ENCODE data around the gene GPR101. TPM values are rescaled to one million over a fixed set of nuclear protein-coding genes. Genes with fewer than 3 reads are reported as not detected.

Gene GPR101
- total and polyA plus RNA-seq, 4 experiments from 2014 or later: not detected

DNA sequence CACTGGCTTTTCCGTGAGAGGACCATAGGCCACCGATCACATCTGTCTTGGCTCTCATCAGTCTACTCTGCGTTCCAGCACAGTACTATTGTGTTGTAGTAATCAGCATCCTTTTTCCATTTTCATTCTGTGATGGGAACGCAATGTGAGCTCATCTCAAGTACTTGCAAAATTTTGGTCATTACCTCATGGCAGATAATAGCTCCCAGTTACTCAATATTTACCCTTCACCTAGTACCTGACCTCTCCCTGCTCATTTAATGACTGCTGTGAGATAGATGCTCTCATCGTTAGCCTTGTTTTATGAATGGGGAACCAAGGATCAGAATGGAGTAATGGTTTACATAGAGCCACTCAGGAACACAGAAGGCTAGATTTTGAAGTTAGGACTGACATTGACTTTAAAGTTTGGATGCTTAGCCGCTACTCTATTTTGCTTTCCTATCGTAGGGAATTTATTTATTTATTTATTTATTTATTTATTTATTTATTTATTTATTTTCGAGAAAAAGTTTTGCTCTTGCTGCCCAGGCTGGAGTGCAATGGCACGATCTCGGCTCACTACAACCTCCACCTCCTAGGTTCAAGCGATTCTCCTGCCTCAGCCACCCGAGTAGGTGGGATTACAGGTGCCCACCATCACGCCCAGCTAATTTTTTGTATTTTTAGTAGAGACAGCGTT lies 6.5 kb upstream of the GPR101 start:
- intact Hi-C loops (cut with micrococcal nuclease): no loop called here
- Histone ChIP-seq H3K27ac (ENCODE audit: low read depth, low read length) (no peak overlapping the region), H3K9me3 (ENCODE audit: control insufficient read depth in 1 of 2, low read length in 2 of 2) (no peaks in the 10 kb centered on the region), H3K4me3 (ENCODE audit: low read length in 2 of 2) (no peak overlapping the region), H3K27me3 (ENCODE audit: insufficient read depth, low read length) (no peaks in the 10 kb centered on the region), H3K36me3 (ENCODE audit: insufficient read depth, low read length) (no peaks in the 10 kb centered on the region), H3K4me1 (ENCODE audit: insufficient read depth, low read length) (no peaks in the 10 kb centered on the region)
- DNase-seq: no peak
- Mint-ChIP-seq H3K27ac (no peak overlapping the region), H3K4me3 (no peak overlapping the region), H3K27me3 (peaks cover 4 to 8% of the 10 kb centered on the region in 2 donors), H3K36me3 (no peaks in the 10 kb centered on the region), H3K4me1 (no peaks in the 10 kb centered on the region), H3K9me3 (peaks cover 0 to 2% (median 0%) of the 10 kb centered on the region in 8 donors)
- ChIA-PET CTCF (ENCODE audit: partially characterized antibody) (interaction anchor here (1.4 kb wide), 1 partner anchor 12 kb away, joined by 6 read pairs; no protein-coding TSS in a partner anchor), POLR2A (ENCODE audit: partially characterized antibody) (no interaction called here)

DNA sequence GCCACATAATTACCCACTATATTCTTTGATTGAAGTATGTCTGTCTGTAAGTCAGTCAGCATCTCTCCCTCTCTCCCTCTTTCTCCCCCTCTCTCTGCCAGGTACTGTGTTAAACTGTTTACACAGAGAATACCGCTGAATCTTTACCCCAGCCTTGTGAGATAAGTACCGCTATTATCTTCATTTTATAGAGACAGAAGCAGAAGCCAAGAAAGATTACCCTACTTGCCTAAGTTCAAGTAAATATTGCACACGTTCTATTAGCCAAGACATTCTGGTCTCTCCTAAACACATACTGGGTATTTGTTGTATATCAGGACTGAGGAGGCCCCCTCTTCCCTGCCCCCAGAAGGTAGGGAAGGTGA lies 695 bp upstream of the GPR101 start:
- Mint-ChIP-seq H3K27ac (no peak overlapping the region), H3K9me3 (peaks cover 0 to under 1% (median 0%) of the 10 kb centered on the region in 8 donors), H3K27me3 (peaks cover 22 to 32% of the 10 kb centered on the region in 2 donors), H3K4me3 (peak overlapping the region; percentile 9 to 72 (median 48)), H3K4me1 (peaks cover 4 to 10% (median 8%) of the 10 kb centered on the region in 4 donors), H3K36me3 (no peaks in the 10 kb centered on the region)
- intact Hi-C loops (cut with micrococcal nuclease): no loop called here
- Histone ChIP-seq H3K9me3 (ENCODE audit: control insufficient read depth in 1 of 2, low read length in 2 of 2) (no peaks in the 10 kb centered on the region), H3K4me1 (ENCODE audit: insufficient read depth, low read length) (peaks cover 22% of the 10 kb centered on the region), H3K36me3 (ENCODE audit: insufficient read depth, low read length) (no peaks in the 10 kb centered on the region), H3K27me3 (ENCODE audit: insufficient read depth, low read length) (no peaks in the 10 kb centered on the region), H3K27ac (ENCODE audit: low read depth, low read length) (no peak overlapping the region), H3K4me3 (ENCODE audit: low read length in 2 of 2) (no peak overlapping the region)
- ChIA-PET POLR2A (ENCODE audit: partially characterized antibody) (no interaction called here), CTCF (ENCODE audit: partially characterized antibody) (no interaction called here)
- no peak for DNase-seq

DNA sequence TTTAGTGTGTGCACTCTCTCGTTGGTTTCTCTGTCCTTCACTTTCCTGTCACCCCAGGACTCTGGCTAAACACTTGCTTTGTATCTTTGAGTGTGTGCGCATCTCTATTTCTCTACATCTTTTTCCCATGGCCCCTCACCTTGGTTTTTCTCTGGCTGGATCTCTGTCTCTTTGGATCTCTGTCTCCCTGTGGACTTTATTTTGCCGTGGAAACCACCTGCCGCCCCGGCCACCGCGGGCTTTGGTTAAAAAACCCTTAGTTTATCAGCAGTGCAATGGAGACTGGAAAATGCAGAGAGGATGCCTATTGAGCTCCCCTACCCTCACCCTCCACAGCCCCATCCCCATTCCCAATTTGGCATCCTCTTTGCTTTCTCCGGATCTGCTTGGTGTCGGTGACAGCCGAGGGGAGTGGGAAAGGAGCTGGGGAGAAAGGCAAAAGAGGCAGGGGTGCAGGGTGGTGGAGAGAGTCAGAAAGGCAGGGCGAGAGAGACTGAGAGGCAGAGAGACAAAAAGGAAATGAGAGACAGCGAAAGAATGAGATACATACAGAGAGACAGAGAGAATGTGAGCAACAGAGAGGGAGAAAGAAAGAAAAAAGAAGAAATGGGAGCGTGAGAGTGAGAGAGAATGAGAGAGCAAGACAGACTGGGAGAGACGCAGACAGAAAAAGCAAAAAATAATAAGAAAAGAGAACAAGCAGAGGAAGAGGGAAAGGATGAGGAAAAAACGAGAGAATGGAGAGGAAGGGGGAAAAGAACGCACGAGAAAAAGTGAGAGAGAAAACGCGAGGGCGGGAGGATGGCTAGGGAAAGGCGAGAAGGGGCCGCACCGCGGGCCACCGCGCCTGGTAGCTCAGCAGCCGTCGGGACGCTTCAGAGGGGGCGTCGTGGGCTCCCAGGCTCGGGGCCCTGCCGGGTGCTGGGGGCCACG lies 688 bp downstream of the GPR101 start:
- DNase-seq: no peak
- Histone ChIP-seq H3K4me1 (ENCODE audit: insufficient read depth, low read length) (peaks cover 22% of the 10 kb centered on the region), H3K27me3 (ENCODE audit: insufficient read depth, low read length) (no peaks in the 10 kb centered on the region), H3K9me3 (ENCODE audit: control insufficient read depth in 1 of 2, low read length in 2 of 2) (no peaks in the 10 kb centered on the region), H3K27ac (ENCODE audit: low read depth, low read length) (no peak overlapping the region), H3K36me3 (ENCODE audit: insufficient read depth, low read length) (no peaks in the 10 kb centered on the region), H3K4me3 (ENCODE audit: low read length in 2 of 2) (peak overlapping the region in 1 of 2 donors; percentile 29)
- H3K27me3 Mint-ChIP-seq: peaks cover 22 to 34% of the 10 kb centered on the region in 2 donors
- CTCF ChIA-PET (ENCODE audit: partially characterized antibody): interaction anchor here (0.6 kb wide), 1 partner anchor 557 kb away, joined by 3 read pairs; no protein-coding TSS in a partner anchor
- peaks cover 4 to 10% (median 8%) of the 10 kb centered on the region in 4 donors for H3K4me1 Mint-ChIP-seq
- H3K27ac Mint-ChIP-seq: no peak overlapping the region
- no peak overlapping the region for H3K4me3 Mint-ChIP-seq
- no peaks in the 10 kb centered on the region for H3K36me3 Mint-ChIP-seq
- H3K9me3 Mint-ChIP-seq: no peaks in the 10 kb centered on the region
- POLR2A ChIA-PET (ENCODE audit: partially characterized antibody): no interaction called here
- intact Hi-C loops (cut with micrococcal nuclease): no loop called here

DNA sequence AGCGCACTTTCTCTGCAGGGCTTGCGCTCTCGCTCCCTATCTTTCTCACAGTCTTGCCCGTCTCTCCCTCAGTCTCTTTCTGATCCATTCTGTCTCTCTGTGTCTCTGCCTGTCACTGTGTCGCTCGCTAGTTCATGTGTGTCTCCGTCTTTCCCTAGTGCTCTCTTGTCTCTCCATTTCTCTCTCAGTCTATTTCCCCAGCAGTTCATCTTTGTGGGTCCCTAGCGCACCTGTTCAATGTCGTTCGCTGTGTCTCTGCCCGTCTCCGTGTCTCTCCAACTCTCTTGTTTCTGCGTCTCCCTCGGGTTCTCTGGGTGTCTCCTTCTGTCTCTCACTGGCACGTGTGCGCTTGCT lies 1.5 kb downstream of the GPR101 start:
- no peaks in the 10 kb centered on the region for H3K27me3 ChIP-seq (ENCODE audit: insufficient read depth, low read length)
- intact Hi-C loops (cut with micrococcal nuclease): no loop called here
- H3K9me3 ChIP-seq (ENCODE audit: control insufficient read depth in 1 of 2, low read length in 2 of 2): no peaks in the 10 kb centered on the region
- no peak for DNase-seq
- H3K27me3 Mint-ChIP-seq: peaks cover 22 to 34% of the 10 kb centered on the region in 2 donors
- peaks cover 4 to 10% (median 8%) of the 10 kb centered on the region in 4 donors for H3K4me1 Mint-ChIP-seq
- H3K4me1 ChIP-seq (ENCODE audit: insufficient read depth, low read length): peaks cover 22% of the 10 kb centered on the region
- H3K36me3 Mint-ChIP-seq: no peaks in the 10 kb centered on the region
- H3K27ac ChIP-seq (ENCODE audit: low read depth, low read length): no peak overlapping the region
- H3K4me3 ChIP-seq (ENCODE audit: low read length in 2 of 2): peak overlapping the region; percentile 29 to 45
- CTCF ChIA-PET (ENCODE audit: partially characterized antibody): no interaction called here
- H3K27ac Mint-ChIP-seq: no peak overlapping the region
- POLR2A ChIA-PET (ENCODE audit: partially characterized antibody): no interaction called here
- H3K36me3 ChIP-seq (ENCODE audit: insufficient read depth, low read length): no peaks in the 10 kb centered on the region
- H3K4me3 Mint-ChIP-seq: no peak overlapping the region
- H3K9me3 Mint-ChIP-seq: no peaks in the 10 kb centered on the region

DNA sequence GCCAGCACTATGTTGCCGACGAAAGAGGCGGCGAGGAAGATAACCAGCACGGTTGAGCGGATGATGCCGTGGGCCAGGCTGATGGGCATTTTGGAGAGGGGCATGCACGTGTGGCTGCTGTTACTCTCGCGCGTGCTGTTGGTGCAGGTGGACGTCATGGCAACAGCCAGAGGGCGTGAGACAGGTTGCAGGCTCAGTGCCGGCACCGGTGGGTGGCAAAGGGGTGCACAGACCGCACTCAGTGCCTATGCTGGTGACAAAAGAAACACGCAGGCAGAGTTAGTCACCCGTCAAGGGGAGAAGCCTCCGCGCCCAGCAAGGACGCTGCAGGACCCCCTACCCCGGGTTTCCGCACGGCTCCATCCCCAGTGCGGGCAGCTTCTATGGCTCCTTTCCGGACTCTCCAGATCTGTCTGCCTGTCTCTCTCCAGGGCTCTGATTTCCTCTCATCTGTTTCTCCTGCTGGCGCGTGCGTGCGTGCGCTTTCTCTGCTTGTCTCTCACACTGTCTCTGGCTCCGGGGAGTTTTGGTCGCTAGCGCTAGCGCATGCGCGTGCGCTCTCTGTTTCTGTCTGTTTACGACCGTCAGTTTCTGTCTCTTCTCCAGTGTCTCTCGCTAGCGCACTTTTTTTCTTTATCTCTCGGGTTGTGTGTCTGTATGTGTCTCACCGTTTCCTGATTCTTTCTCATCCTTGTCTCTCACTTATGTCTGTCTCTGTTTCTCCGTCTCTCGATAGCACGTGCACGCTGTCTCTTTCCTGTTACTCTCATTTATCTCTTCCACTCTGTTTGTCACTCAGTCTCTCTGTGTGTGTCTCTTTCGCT lies 2.1 kb downstream of the GPR101 start:
- POLR2A ChIA-PET (ENCODE audit: partially characterized antibody): no interaction called here
- H3K4me3 Mint-ChIP-seq: no peak overlapping the region
- H3K27me3 Mint-ChIP-seq: peaks cover 22 to 34% of the 10 kb centered on the region in 2 donors

DNA sequence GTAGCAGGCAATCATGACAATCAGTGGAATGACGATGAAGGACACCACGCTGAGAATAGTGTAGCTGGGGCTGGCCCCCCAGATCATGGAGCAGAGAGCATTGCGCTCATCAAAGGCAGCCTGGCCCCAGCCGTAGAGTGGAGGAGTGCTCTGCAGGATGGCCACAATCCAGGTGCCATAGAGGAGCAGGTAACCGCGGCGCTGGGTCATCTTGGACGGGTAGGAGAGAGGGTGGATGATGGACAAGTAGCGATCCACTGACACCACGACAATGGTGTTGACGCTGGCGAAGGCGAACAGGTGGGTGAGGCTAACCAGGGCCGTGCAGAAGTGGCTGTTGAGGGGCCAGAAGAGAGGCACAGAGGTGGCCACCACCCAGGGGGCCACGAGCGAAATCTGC lies 2.8 kb downstream of the GPR101 start:
- peaks cover 4 to 10% (median 8%) of the 10 kb centered on the region in 4 donors for H3K4me1 Mint-ChIP-seq
- no peaks in the 10 kb centered on the region for H3K9me3 ChIP-seq (ENCODE audit: control insufficient read depth in 1 of 2, low read length in 2 of 2)
- H3K9me3 Mint-ChIP-seq: no peaks in the 10 kb centered on the region
- peaks cover 23 to 34% of the 10 kb centered on the region in 2 donors for H3K27me3 Mint-ChIP-seq
- H3K4me3 ChIP-seq (ENCODE audit: low read length in 2 of 2): no peak overlapping the region
- ChIA-PET POLR2A (ENCODE audit: partially characterized antibody) (no interaction called here), CTCF (ENCODE audit: partially characterized antibody) (no interaction called here)
- H3K4me1 ChIP-seq (ENCODE audit: insufficient read depth, low read length): peaks cover 22% of the 10 kb centered on the region
- no peaks in the 10 kb centered on the region for H3K36me3 ChIP-seq (ENCODE audit: insufficient read depth, low read length)
- H3K36me3 Mint-ChIP-seq: no peaks in the 10 kb centered on the region
- H3K27ac ChIP-seq (ENCODE audit: low read depth, low read length): no peak overlapping the region
- no peak for DNase-seq
- intact Hi-C loops (cut with micrococcal nuclease): no loop called here
- peak overlapping the region in 2 of 7 donors; percentile 40 to 73 for H3K27ac Mint-ChIP-seq
- no peaks in the 10 kb centered on the region for H3K27me3 ChIP-seq (ENCODE audit: insufficient read depth, low read length)
- peak overlapping the region in 1 of 8 donors; percentile 66 for H3K4me3 Mint-ChIP-seq

More for the DNA sequence above, 2.1 kb downstream of the GPR101 start:
- H3K36me3 ChIP-seq (ENCODE audit: insufficient read depth, low read length): no peaks in the 10 kb centered on the region
- no peaks in the 10 kb centered on the region for H3K9me3 ChIP-seq (ENCODE audit: control insufficient read depth in 1 of 2, low read length in 2 of 2)
- intact Hi-C loops (cut with micrococcal nuclease): no loop called here
- no peaks in the 10 kb centered on the region for H3K27me3 ChIP-seq (ENCODE audit: insufficient read depth, low read length)
- peaks cover 22% of the 10 kb centered on the region for H3K4me1 ChIP-seq (ENCODE audit: insufficient read depth, low read length)
- DNase-seq: peak in 4 of 5 donors; percentile 41 to 74 (median 44)
- Mint-ChIP-seq H3K4me1 (peaks cover 4 to 10% (median 8%) of the 10 kb centered on the region in 4 donors), H3K9me3 (no peaks in the 10 kb centered on the region), H3K27ac (peak overlapping the region in 1 of 7 donors; percentile 40), H3K36me3 (no peaks in the 10 kb centered on the region)
- CTCF ChIA-PET (ENCODE audit: partially characterized antibody): no interaction called here
- H3K4me3 ChIP-seq (ENCODE audit: low read length in 2 of 2): peak overlapping the region; percentile 29 to 45
- no peak overlapping the region for H3K27ac ChIP-seq (ENCODE audit: low read depth, low read length)

DNA sequence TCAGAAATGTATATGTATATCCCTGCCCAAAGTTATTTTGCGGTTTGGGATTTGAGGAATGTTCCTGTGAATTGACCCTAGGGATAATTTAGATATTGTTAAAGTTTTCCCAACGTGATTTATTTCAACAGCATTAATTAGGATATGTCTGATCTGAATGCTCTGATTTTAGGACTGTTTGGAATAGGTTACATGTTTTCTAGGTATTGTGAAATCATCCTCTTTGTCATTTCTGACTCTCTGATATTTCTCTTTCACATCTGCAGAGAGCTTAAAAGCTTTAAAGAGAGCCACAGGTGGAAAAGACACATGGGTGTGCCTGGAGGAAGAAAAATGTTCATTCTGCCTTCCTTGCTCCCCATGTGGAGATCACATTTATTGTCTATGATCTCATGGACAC lies 5.1 kb downstream of the GPR101 start:
- Mint-ChIP-seq H3K4me3 (no peak overlapping the region), H3K27ac (no peak overlapping the region), H3K36me3 (no peaks in the 10 kb centered on the region), H3K9me3 (no peaks in the 10 kb centered on the region), H3K4me1 (peaks cover 0 to 7% (median 5%) of the 10 kb centered on the region in 4 donors), H3K27me3 (peaks cover 12 to 18% of the 10 kb centered on the region in 2 donors)
- no peak for DNase-seq
- Histone ChIP-seq H3K4me3 (ENCODE audit: low read length in 2 of 2) (no peak overlapping the region), H3K27ac (ENCODE audit: low read depth, low read length) (no peak overlapping the region), H3K4me1 (ENCODE audit: insufficient read depth, low read length) (peaks cover 22% of the 10 kb centered on the region), H3K36me3 (ENCODE audit: insufficient read depth, low read length) (no peaks in the 10 kb centered on the region), H3K9me3 (ENCODE audit: control insufficient read depth in 1 of 2, low read length in 2 of 2) (no peaks in the 10 kb centered on the region), H3K27me3 (ENCODE audit: insufficient read depth, low read length) (no peaks in the 10 kb centered on the region)
- ChIA-PET POLR2A (ENCODE audit: partially characterized antibody) (no interaction called here), CTCF (ENCODE audit: partially characterized antibody) (no interaction called here)
- intact Hi-C loops (cut with micrococcal nuclease): no loop called here
